ENCODE data around the gene AAR2.

AAR2 gene

GRCh38 chr20:36255445-36255844, 19.2 kb downstream of the AAR2 start:
- no peak overlapping the region for H3K4me3 ChIP-seq (ENCODE audit: low read depth, low read length)
- no peak for TF ChIP-seq CTCF (IDR thresholded peaks at IDR 0.05; ENCODE audit: low read depth, low read length)

- no peak overlapping the region for H3K4me3 ChIP-seq (ENCODE audit: low read depth, low read length)
- no peak for TF ChIP-seq CTCF (IDR thresholded peaks at IDR 0.05; ENCODE audit: low read depth, low read length)
Measured at GRCh38 chr20:36259177-36260061, 23.1 kb downstream of the AAR2 start.

GRCh38 chr20:36260316-36260715, 24.0 kb downstream of the AAR2 start:
- no peak for TF ChIP-seq CTCF (IDR thresholded peaks at IDR 0.05; ENCODE audit: low read depth, low read length)
- no peak overlapping the region for H3K4me3 ChIP-seq (ENCODE audit: low read depth, low read length)

GRCh38 chr20:36261389-36262105, 25.3 kb downstream of the AAR2 start:
- no peak for TF ChIP-seq CTCF (IDR thresholded peaks at IDR 0.05; ENCODE audit: low read depth, low read length)
- H3K4me3 ChIP-seq (ENCODE audit: low read depth, low read length): no peak overlapping the region

GRCh38 chr20:36262440-36262839, 26.2 kb downstream of the AAR2 start:
- no peak for TF ChIP-seq CTCF (IDR thresholded peaks at IDR 0.05; ENCODE audit: low read depth, low read length)

GRCh38 chr20:36264426-36265246, 28.4 kb downstream of the AAR2 start:
- H3K4me3 ChIP-seq (ENCODE audit: low read depth, low read length): no peak overlapping the region
- no peak for TF ChIP-seq CTCF (IDR thresholded peaks at IDR 0.05; ENCODE audit: low read depth, low read length)

More at GRCh38 chr20:36262440-36262839, 26.2 kb downstream of the AAR2 start:
- H3K4me3 ChIP-seq (ENCODE audit: low read depth, low read length): no peak overlapping the region
